ENCODE data around the gene ACVR1.
A peak's percentile ranks its signal among the peaks of the same experiment; 100 is the strongest.
"Not testable (repeated sequence)": the region's sequence is repeated elsewhere in the genome, so short reads cannot be mapped to it uniquely, and the experiment has no call there.

The ACVR1 gene

DNA sequence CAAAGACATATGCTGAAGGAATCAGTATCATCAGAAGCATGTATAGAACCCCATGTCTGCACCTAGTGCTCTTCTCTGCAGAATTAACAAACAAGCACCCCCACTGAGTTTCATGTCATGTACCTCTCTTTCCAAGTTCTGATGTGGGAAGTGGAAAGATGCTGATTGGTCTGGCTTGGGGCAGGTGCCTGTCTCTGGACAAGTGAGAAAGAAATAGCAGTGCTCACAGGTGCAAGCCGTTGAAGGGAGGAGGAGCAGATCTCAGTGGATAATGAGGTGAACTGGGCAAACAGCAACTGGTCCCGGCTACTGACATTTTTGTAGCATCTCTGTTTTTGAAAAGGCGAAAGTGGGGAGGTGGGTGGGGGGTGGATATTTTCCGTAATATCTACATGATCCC lies 17.5 kb upstream of the ACVR1 start:
- no peak for DNase-seq

- DNase-seq = no peak
Observed at GRCh38 chr2:157891643-157892041, 15.5 kb upstream of the ACVR1 start.

GRCh38 chr2:157890969-157891642 lies 15.0 kb upstream of the ACVR1 start:
- DNase-seq = no peak

DNA sequence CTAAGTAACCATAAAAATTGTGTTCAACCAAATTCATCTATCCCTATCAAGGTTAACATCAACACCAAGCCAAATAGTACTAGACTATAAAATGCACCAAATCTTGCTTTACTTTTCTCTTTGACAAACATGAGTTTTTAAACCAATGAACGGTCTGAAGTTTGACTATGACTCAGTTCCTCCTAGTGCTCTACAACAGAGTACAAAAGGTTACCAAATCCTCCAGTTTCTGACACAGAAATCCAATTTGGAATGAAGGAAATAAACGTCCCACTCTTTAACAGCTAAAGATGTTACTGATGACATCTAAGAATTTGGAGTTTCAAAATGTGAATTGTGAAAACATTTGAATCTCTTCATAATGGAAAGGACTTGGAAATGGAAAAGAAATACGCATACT lies 11.8 kb upstream of the ACVR1 start:
- DNase-seq = no peak

GRCh38 chr2:157884533-157884932 lies 8.4 kb upstream of the ACVR1 start:
- not testable (repeated sequence) for DNase-seq

DNA sequence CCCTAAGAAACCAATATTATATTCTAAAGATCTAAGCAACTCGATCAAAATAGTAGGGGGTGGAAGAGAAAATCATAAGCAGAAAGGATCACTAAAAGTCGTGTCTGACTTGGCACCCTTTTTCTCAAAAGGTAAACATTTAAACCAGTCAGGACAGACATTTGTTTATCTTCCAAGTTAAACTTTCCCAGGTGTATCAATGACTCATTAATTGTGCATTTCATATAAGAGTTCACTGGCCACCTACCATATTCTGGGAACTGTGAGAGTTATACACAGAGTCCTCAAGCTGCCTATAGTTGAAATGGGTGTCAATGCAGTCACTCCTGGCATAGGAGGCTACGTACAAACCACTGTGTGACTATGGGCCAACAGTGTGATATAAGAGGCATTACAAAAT lies 4.8 kb upstream of the ACVR1 start:
- DNase-seq = no peak

DNA sequence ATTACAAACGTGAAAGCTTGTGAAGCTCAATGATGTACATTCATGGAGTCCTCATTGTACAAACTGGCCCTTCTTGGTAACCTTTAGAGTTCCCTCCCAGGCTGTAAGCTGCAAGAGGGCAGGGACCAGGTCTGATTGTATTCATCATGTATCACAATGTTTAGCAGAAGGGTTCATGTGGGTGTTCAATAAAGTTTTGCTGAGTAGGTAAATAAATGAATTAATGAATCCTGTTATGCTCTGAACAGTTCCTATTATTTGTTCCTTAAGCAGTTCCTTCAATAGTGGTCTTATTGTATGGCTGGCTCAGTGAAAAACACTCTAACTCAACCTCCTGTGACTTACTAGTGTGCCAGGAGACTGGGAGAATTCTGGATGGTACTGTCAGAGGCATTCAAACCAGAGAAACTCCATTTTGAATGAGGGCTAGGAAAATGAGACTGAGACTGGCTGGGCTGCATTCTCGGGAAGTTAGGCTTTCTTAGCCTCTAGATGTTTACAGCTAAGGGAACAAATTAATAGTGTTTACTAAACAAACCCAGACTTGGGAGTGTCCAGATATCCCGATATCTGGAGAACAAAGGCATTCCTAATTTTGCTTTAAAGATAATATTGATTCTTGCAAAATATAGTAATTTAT lies 1.8 kb upstream of the ACVR1 start:
- DNase-seq = no peak

GRCh38 chr2:157876786-157877138 lies 632 bp upstream of the ACVR1 start:
- no peak for DNase-seq

DNA sequence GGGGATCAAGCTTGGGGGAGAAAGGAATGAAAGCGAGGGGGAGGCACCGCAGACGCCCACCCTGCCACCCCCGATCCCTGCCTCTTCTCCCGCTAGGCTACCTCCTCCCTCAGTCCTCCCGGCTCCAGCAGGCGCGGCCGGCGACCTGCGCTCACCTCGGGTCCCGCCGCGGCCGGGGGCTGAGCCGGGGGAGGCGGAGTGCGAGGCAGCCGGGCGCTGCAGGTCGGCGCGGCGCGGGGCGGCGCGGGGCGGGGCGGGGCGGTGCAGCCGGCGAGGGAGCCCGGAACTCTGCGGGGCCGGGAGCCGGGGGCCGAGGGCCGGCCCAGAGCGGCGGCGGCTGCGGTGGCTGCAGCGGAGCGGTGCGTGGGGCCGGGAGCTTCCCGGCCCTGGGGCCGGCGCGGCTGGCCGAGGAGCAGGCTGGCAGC lies 477 bp downstream of the ACVR1 start:
- no peak for DNase-seq

- DNase-seq = peak; percentile 91
Observed at GRCh38 chr2:157874997-157875640, 1.0 kb downstream of the ACVR1 start.

- DNase-seq = peak; percentile 15
Observed at GRCh38 chr2:157874348-157874747, 1.8 kb downstream of the ACVR1 start.

DNA sequence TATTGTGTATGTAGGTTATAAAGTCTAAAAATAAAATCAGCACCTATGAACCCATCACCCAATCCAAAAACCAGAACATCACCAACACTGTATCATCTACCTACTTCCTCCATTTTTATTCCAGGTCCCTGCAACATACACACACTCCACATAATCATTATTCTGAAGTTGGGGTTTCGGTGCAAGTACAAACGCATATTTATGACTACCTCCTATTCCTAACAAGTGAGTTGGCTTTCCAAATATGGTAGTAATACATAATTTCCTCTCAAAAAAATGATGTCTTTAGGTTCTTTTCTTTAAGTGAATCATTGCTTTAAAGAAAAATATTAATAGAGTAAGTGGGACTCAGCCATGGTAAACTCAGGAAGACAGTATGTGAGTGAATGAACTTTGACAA lies 3.3 kb downstream of the ACVR1 start:
- no peak for DNase-seq

GRCh38 chr2:157871415-157871814 lies 4.7 kb downstream of the ACVR1 start:
- DNase-seq = no peak

GRCh38 chr2:157868993-157869392 lies 7.1 kb downstream of the ACVR1 start:
- DNase-seq = no peak

DNA sequence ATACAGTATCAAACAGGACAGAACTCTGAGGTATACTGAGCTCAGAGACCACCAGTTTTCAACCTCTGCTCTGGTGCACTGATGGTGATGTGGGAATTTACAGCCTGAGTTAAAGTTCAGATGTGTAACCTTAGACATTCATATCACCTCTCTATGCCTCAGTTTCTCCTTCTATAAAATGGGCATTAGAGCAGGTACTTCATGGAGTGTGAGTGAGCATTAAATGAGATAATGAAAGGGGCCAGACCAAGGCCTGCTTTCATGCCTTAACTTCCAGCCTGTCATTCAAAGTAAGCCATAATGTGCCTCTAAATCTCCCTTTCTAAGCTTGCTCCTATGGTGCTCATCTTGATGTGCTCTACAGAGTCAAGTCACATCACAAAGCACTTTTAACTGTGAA lies 8.4 kb downstream of the ACVR1 start:
- no peak for DNase-seq

DNA sequence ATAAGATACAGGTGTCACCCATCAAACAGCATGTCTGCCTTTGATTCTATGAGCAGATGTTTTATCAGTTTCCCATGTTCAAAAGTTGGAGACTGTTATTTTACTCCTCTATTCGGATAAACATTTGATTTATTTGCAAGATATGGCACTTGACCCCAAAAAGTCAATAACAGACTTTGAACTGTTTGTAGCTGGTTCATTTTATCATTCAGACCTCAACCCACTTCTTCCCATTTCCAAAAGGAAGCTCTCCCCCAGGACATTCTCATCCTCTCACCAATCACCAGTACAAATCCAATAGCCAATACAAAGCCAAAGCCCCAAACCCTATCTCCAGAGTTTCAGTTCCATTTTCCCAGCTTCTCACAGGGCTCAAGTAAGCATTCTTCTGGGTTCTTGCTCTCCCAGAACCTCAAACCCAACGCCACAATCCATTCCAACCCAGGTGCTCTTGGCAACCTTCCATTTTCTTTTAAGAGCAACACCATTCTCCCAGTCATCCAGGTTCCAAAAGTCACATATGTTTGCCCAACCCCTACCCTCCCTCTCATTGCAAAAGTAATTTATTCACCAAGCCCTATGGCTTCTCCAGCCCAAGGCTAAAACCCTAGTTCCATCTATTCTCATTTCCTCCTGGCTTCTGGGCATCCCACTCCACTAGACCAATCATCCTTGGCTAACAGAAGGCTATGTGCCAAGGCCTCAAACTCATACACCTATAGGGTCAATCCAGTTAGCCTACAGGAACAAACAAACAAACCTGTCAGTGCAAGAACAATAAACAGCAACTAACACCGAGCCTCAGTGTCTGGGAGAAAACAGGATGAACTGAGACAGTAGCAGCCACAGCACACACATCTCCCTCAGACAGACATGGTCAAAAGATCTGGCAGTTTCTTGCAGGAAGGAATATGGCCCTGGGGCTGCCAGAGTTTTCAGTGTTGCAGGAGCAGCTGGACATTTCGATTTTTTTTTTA lies 9.2 kb downstream of the ACVR1 start:
- DNase-seq = no peak

GRCh38 chr2:157866202-157866601 lies 9.9 kb downstream of the ACVR1 start:
- peak; percentile 56 for DNase-seq

DNA sequence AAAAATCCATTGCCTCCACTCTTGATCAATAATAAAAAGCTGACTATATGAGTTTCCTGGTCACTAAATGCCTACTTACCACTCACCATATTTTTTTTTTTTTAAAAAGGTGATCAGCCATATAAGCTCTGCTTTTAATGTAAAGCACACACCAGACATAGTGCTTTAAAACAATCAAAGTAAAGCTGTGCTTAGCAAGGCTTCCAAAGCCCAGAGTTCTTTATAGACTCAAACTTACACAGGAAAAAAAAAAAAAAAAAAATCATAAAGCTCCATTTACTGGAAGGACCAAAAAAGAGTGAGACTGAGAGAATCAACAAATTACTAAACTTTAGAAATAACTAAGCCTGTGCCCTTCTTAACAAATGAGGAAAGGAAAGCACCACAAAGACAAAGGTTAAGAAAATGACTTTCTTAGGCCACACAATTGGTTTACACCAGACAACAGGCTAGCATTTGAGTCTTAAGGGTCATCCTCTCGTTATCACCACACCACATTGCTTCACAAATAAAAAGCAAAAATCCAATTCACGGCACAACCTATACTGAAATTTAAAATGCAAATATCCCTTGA lies 11.2 kb downstream of the ACVR1 start:
- no peak for DNase-seq

DNA sequence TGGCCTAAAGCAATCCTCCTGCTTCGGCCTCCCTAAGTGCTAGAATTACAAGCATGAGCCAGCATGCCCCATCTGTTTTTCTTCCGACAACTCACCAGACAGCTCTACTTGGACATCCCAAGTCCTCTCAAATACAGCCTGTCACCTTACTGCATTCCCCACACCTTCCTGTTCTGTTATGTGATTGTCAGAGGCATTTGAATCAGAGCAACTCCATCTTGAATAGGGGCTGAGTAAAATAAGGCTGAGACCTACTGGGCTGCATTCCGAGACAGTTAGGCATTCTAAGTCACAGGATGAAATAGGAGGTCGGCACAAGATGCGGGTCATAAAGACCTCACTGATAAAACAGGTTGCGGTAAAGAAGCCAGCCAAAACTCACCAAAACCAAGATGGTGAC lies 17.3 kb downstream of the ACVR1 start:
- DNase-seq = no peak

DNA sequence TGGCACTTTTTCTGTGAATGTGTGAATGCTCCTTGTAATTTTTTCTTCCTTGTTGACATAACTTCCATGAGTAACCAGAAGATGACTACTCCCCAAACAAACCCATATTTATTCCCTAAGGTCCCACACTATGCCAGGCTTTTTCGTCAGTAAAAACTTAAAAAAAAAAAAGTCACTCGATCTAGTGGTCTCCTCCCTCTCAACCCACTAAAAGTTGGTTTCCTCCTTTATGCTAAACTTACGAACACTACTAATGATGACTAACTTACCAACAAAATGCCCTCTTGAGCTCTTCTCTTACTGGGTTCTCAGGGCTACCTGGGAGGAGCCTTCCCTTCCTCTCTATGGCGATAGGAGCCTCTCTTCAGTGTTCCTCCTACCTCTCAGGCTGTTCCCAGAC lies 18.2 kb downstream of the ACVR1 start:
- peak; percentile 72 for DNase-seq

- peak; percentile 34 for DNase-seq
Observed at GRCh38 chr2:157856187-157856515, 20.0 kb downstream of the ACVR1 start.

DNA sequence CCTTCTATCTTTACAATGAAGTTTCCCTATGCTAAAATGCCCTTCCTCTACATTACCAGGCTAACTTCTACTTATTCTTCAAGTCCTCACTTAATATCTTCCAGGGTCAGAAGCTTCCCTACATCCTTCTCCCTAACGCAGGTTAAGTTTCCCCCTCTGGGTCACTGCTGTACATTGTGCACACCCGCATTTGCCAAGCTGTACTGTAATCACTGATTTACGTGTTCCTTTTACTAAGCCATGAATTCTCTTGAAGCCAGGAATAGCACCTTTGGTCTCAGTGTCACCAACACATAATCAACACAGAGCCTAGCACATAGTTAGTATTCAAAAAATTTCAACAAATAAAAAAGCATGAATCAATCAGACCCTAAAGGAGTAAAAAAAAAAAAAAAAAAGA lies 22.3 kb downstream of the ACVR1 start:
- no peak for DNase-seq

DNA sequence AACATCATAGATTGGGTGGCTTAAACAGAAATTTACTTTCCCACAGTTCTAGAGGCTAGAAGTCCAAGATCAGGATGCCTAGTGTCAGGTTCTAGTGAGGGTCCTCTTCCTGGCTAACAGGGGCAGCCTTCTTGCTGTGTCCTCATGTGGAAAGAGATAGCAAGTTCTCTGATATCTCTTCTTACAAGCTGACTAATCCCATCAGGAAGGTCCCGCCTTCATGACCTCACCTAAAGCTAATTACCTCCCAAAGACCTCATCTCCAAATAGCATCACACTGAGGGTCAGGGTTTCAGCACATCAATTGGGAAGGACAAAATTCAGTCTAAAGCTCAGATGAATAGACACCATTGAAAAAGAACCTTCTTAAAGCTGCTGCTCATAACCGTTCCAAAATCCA lies 22.9 kb downstream of the ACVR1 start:
- no peak for DNase-seq

All from fibroblast of skin of scalp (primary cell).